Activated CD8-positive, alpha-beta memory T cell treated with anti-CD3 and anti-CD28 coated beads for 36 hours (primary cell): ENCODE measurements around the gene NFIC. TPM values are rescaled to one million over a fixed set of nuclear protein-coding genes. Genes with fewer than 3 reads are reported as not detected.
"Not testable (repeated sequence)": the region's sequence is repeated elsewhere in the genome, so short reads cannot be mapped to it uniquely, and the experiment has no call there.

Experiments used
- CTCF ChIA-PET: fragments of 350-600 bp; sonication (Branson Sonifier 250); formaldehyde crosslinking; loops from one replicate; lab custom pipeline; 2021; ENCODE audit warnings: antibody characterized with exemption; lab: Charles Lee
- POLR2A ChIA-PET: fragments of 350-600 bp; sonication (Branson Sonifier 250); formaldehyde crosslinking; loops from one replicate; lab custom pipeline; 2021; ENCODE audit warnings: antibody characterized with exemption; lab: Charles Lee
- total RNA-seq, 2 experiments: library from RNA; stranded (reverse); gene quantifications; one replicate each; pipeline ENCODE4 v1.2.3, GENCODE V29; 2021

Gene NFIC
- total RNA-seq, result 10 to 100 TPM; 17.7 to 19.3 TPM

DNA sequence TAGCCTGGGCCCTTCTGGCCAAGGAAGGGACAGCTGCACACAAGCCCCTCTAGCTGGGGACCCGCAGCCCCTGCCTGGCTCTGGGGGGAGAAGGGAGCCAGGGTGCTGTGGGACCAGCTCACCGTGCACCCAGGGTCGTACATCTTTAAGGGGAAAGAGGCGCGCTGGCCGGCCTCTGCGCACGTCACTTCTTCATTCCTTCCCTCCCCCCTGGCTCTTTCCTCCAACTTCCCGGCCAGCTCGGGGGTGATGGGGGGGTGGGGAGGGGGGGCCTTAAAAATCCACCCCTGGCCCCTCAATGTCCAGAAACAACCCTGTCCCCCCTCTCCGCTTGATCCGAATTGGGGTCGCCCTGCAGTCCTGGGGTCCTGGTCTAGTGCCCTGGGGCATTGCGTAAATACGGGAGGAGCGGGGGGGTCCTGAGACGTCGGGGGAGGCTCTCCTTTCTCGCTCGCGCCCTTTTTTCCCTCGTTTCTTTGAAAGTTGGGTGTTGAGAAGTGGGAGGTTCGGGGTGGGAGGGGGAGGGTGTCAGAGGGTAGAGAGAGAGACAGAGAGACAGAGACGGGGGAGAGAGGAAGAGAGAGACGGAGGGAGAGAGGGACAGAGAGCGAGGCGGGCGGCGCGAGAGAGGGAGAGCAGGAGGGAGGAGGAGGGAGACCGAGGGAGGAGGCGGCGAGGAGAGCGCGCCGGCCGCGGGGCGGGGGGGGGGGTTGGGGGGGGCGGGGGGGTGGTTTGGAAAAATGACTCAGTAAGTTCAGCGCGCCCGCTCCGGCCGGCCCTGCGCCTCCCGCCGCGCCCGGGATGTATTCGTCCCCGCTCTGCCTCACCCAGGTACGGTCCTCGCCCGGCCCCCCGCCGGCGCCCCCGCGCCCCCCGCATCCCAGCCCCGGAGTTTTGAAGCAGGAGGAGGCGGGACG, at the start of gene NFIC:
TSS of gene NFIC (plus strand) at position 748 of the 917 bp plus-strand sequence. CDS start at position 802, 54 bp downstream.
- ChIA-PET POLR2A (no interaction called here), CTCF (no interaction called here)

DNA sequence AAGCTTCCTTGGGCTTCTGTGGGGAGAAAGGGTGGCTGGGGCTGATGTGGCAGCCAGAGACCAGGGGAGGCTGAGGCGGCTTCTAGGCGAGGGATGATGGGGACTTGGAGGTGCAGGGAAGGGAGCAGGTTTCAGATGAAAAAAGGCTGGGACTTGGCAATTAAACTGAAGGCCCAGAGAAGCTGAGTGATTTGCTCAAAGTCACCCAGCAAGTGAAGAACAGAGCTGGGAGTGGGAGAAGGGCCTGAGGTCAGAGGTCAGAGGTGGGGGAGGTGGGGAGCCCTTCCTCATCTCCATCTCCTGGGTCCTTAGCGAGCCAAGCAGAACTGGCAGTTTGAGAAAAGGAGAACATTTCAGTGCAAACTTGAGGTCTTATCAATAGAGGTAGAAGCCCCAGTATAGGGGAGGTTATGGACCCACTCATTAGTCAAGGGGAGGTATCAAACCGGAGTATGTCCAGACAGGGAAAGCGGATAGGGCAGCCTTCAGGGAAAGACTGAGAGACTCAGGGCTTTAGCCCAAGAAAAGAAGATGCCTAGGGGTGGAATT, 49.6 kb upstream of the NFIC start:
- ChIA-PET POLR2A (no interaction called here), CTCF (interaction anchor here (0.6 to 2.3 kb wide), 6 partner anchors 11 to 168 kb away, joined by 3 to 7 read pairs (median 4); no protein-coding TSS in a partner anchor)

DNA sequence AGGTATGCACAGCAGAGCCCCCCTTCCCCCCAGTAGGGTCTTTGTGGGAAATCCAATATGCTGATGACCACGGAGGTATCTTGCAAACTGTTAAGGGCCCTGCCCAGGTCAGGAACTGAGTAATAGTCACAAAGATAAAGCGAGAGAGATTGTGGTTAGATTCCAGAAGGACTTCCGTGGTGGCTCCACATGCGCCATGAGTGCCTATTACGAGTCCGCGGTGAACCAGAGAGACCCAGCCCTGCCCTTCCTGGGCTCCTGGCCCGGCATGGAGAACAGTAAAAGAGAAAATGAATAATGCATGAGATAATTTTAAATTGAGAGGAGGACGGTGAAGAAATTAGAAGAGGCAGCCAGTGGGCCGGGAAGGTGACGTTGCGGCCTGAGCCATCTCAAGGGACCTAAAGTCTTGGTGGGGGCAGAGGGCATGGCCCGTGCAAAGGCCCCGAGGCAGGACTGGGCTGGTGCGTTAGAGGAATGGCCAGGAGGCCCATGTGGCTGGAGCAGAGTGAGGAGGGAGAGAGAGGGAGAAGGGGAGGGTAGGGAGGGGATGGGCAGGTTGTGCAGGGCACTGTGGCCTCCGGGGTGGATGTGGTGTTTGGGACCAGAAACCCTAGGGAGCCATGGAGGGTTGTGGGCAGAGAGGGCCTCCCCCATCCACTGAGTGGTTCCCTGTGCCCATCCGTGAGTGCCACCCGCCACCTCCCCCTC, 46.6 kb upstream of the NFIC start:
- POLR2A ChIA-PET, result no interaction called here
- CTCF ChIA-PET, result interaction anchor here (1.3 kb wide), 1 partner anchor 153 kb away, joined by 3 read pairs; no protein-coding TSS in a partner anchor

DNA sequence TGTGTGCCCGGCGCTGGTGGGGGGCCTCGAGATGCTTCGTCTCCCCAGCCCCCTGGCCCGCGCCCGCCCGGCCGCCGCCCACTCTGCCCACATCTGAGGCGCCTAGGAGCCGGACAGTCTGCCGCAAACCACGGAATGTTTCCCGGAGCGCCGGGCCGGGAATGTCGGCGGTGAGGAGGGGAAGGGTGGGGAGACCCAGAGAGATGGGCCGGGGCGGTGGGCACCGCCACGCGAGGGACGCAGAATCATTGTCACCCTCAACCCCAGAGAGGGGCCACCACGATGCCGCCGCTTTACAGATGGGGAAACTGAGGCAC, 46.1 kb upstream of the NFIC start:
- CTCF ChIA-PET, result no interaction called here
- POLR2A ChIA-PET, result no interaction called here

DNA sequence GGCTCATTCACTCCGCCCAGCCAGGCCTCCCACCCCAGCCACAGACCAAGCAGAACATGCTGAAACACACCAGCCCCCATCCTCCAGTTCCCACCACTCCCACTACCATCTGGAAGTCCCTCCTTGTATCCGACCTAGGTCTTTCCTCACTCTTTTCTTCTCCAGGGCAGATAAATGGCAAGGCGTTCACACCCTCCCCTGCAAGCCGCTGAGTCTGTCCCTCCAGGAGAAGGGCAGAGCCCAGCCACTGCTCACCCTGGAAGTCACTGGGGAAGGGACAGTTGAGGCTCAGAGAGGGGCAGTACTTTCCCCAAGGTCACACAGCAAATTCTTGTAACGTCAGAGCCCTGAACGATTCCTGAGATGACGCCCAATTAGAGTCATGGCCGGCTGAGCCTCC, 45.5 kb upstream of the NFIC start:
- ChIA-PET POLR2A (no interaction called here), CTCF (interaction anchor here (1.4 kb wide), 1 partner anchor 108 kb away, joined by 5 read pairs; no protein-coding TSS in a partner anchor)

DNA sequence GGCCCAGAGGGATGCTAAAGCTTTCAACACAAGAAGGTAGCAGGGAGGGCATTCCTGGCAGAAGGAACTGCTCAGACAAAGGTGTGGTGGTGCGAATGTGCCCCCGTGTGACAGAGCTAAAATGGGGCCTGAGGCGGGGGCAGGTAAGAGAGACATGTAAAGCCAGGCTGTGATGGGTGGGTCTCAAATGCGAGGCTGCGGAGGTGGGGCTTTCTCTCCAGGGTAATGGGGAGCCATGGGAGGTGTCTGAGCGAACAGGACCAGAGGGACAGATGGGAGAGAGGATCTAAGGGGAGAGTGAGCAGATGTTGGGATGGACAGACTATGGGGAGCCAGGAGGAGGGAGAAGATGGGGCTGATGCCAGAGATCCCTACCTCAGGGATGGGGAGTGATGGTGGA, 44.7 kb upstream of the NFIC start:
- ChIA-PET POLR2A (no interaction called here), CTCF (interaction anchor here (1.4 kb wide), 1 partner anchor 107 kb away, joined by 5 read pairs; no protein-coding TSS in a partner anchor)

DNA sequence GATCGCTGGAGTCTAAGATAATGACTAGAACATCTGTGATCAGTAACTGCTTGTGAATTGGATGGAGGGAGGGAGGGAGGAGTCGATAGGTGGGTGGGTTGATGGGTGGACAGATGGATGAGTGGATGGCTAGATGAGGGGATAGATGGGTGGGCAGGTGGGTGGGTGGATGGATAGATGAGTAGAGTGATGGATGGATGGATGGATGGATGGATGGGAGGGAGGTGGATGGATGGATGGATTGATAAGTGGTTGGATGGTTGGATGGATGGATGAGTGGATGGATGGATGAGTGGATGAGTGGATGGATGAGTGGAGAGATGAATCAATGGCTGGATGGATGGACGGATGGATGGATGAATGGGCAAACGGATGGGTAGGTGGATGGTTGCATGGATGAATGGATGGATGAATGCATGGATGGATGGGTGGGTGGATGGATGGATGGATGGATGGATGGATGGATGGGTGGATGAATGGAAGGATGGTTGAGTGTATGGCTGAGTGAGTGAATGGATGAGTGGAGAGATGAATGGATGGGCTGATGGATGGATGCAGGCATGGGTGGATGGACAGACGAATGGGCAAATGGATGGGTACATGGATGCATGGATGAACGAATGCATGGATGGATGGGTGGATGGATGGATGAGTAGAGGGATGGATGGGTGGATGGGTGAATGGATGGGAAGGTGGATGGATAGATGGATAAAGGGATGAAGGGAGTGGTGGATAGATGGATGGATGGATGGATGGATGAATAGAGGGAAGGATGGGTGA, 44.0 kb upstream of the NFIC start:
- CTCF ChIA-PET, result interaction anchor here (1.3 to 1.4 kb wide), 2 partner anchors 107 to 150 kb away, joined by 4 to 5 read pairs; no protein-coding TSS in a partner anchor
- POLR2A ChIA-PET, result no interaction called here

DNA sequence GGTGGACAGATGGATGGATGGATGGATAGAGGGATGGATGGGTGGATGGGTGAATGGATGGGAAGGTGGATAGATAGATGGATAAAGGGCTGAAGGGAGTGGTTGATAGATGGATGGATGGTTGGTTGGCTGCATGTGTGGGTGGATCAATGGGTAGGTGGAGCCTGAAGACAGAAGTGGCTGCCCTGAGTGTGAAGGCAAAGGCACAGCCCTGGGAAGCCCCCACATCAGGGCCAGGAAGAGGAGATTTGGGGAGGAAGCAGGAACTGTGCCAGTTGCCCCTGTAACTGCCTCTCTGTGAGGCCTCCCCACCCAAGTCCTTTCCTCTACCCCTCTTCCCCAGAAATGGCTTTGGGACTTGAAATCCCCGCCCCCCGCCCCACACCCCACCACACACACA, 43.4 kb upstream of the NFIC start:
- ChIA-PET POLR2A (no interaction called here), CTCF (interaction anchor here (1.1 to 1.3 kb wide), 4 partner anchors 100 to 150 kb away, joined by 3 to 12 read pairs (median 4); no protein-coding TSS in a partner anchor)

DNA sequence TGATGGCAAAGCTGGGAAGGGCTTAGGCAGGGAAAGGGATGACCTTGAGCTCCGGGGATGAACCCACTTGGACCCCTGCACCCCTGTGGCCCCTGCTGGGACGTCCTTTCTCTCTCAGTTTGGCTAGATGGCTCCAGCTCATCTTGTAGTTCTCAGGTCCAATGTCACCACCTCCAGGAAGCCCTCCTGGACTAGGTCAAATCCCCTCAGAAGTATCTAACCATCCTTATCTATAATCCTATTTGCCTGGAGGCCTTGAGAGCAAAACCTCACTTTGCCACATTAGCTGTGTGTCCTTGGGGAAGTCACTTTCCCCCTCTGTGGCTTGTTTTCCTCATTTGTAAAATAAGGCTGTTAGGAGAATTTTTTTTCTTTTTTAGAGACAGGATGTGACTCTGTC, 42.7 kb upstream of the NFIC start:
- POLR2A ChIA-PET, result no interaction called here
- CTCF ChIA-PET, result interaction anchor here (1.1 to 1.3 kb wide), 4 partner anchors 99 to 149 kb away, joined by 3 to 12 read pairs (median 4); no protein-coding TSS in a partner anchor

DNA sequence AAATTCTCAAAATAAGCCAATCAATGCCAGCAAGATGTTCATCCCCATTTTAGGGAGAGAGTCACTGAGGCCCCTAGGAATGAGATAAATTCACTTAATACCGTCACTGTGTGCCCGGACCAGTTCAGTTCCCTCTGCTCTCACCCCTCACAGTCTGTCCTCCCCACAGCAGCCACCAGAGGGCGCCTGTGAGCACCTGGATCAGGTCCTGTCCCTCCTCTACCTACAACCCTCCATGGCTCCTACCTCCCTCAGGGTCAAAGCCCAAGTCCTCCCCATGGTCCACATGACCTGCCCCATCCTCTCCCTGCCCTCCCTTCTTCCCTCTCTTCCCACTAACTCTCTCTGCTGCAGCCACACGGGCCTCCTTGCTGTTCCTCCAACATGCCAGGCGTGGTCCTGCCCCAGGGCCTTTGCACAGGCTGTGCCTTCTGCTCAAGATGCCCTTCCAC, 42.0 kb upstream of the NFIC start:
- ChIA-PET CTCF (interaction anchor here (1.0 to 4.1 kb wide), 4 partner anchors 98 to 160 kb away, joined by 3 to 25 read pairs (median 8); no protein-coding TSS in a partner anchor), POLR2A (no interaction called here)

DNA sequence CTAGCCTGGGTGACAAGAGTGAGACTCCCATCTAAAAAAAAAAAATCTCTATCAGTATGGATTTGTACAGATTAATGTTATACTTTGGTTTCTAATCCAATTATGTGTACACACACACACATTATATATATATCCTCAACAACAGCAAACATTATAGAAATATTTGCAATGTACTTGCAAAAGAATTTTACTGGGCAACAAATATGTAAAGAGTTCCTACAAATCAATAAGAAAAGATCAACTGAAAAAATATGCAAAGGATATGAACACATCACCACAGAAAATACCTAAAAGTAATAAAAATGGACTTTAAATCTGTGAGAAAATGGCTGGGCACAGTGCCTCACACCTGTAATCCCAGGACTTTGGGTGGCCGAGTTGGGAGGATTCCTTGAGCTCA, 40.9 kb upstream of the NFIC start:
- POLR2A ChIA-PET, result no interaction called here

DNA sequence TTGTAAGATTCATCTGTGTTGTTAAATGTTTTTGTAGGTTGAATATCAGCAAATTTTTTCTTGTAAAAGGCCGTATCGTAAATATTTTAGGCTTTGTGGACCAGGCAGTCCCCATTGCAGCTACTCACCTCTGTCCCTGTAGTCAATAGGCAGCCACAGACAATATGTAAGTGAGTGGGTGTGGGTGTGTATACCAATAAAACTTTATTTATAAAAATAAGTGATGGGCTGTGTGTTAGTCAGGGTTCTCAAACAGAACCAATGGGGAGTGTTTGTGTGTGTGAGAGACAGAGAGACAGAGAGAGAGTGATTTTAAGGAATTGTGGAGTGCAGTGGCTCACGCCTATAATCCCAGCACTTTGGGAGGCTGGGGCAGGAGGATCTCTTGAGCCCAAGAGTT, 37.6 kb upstream of the NFIC start:
- POLR2A ChIA-PET, result no interaction called here
- CTCF ChIA-PET, result interaction anchor here (1.4 to 4.1 kb wide), 6 partner anchors 10 to 151 kb away, joined by 3 to 26 read pairs (median 4); no protein-coding TSS in a partner anchor

More for the DNA sequence above, 40.9 kb upstream of the NFIC start:
- CTCF ChIA-PET, result interaction anchor here (0.6 to 4.1 kb wide), 7 partner anchors 13 to 159 kb away, joined by 3 to 26 read pairs (median 4); no protein-coding TSS in a partner anchor

DNA sequence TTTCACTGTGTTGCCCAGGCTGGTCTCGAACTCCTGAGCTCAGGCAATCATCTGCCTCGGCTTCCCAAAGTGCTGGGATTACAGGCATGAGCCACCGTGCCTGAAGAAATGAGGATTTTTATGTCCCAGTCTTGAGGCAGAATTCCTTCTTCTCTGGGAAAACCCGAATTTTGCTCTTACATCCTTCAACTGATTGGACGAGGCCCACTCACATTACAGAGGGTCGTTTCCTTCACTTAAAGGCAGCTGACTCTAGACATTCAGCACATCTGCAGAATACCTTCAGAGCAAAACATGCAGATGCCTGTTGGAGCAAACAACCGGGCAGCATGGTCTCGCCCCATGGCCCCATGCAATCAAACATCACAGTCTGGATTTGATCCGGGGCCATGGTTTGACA, 36.3 kb upstream of the NFIC start:
- CTCF ChIA-PET, result interaction anchor here (0.7 to 1.5 kb wide), 2 partner anchors 25 to 100 kb away, joined by 3 to 5 read pairs; no protein-coding TSS in a partner anchor
- POLR2A ChIA-PET, result no interaction called here

DNA sequence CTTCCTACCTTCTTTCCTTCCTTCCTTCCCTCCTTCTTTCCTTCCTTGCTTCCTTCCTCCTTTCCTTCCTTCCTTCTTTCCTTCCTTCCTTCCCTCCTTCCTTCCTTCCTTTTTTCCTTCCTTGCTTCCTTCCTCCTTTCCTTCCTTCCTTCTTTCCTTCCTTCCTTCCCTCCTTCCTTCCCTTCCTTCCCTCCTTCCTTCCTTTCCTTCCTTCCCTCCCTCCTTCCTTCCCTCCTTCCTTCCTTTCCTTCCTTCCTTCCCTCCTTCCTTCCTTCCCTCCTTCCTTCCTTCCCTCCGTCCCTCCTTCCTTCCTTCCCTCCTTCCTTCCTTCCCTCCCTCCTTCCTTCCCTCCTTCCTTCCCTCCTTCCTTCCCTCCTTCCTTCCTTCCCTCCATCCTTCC, 34.2 kb upstream of the NFIC start:
- POLR2A ChIA-PET, CTCF ChIA-PET: not testable (repeated sequence)

DNA sequence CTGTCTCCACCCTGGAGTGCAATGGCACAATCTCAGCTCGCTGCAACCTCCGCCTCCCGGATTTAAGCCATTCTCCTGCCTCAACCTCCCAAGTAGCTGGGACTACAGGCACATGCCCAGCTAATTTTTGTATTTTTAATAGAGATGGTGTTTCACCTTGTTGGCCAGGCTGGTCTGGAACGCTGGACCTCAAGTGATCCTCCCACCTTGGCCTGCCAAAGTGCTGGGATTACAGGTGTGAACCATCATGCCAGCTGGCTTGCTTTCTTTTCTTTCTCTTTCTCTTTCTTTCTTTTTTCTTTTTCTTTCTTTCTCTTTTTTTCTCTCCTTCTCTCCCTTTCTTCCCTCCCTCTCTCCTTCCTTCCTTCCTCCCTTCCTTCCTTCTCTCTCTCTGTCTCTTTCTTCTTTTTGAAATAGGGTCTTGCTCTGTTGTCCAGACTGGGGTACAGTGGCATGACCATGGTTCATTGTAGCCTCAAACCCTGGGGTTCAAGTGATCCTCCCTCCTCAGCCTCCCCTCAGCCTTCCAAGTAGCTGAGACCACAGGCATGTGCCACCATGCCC, 33.3 kb upstream of the NFIC start:
- CTCF ChIA-PET, result interaction anchor here (0.5 to 1.3 kb wide), 2 partner anchors 140 to 149 kb away, joined by 3 to 4 read pairs; no protein-coding TSS in a partner anchor
- POLR2A ChIA-PET, result no interaction called here

DNA sequence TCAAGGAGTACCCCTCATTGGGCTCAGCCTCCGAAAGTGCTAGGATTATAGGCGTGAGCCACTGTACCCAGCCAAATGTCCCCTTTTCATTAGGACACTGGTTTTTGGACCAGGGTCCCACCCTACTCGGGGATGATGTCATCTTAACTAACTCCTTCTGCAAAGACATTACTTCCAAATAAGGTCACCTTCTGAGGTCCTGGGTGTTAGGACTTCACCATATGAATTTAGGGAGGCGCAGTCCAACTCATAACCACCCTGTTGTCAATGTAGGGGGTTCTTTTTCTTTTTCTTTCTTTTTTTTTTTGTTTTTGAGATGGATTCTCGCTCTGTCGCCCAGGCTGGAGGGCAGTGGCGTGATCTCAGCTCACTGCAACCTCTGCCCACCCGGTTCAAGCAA, 32.7 kb upstream of the NFIC start:
- ChIA-PET CTCF (interaction anchor here (1.3 kb wide), 1 partner anchor 139 kb away, joined by 4 read pairs; no protein-coding TSS in a partner anchor), POLR2A (no interaction called here)

DNA sequence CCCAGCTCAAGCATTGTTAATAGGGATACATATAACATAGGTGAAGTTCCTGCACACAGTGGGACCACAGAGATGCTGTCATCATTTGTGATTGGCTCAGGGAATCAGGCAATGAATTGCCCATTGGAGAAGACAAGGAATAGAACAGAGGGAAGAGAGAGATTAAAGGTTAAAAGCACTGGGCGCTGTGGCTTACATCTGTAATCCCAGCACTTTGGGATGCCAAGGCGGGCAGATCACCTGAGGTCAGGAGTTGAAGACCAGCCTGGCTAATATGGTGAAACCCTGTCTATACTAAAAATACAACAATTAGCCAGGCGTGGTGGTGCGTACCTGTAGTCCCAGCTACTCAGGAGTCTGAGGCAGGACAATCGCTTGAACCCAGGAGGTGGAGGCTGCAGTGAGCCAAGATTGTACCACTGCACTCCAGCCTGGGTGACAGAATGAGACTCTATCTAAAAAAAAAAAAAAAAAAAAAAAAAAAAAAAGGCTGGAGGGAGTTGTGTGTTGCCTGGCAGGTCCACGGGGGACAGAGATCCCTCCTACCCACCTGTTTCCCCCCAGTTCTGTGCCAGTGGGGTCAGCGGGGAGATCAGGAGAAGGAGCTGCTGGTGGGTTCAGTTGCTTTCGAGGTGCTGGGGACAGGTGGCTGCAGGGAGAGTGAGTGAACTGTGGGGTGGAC, 31.5 kb upstream of the NFIC start:
- POLR2A ChIA-PET, result not testable (repeated sequence)
- CTCF ChIA-PET, result interaction anchor here (1.3 kb wide), 1 partner anchor 138 kb away, joined by 4 read pairs; no protein-coding TSS in a partner anchor
